Ovary (tissue), 9 donors: ENCODE results near the gene RNF152. TPM values are rescaled to one million over a fixed set of nuclear protein-coding genes. Genes with fewer than 3 reads are reported as not detected.
"Not testable (repeated sequence)": the region's sequence is repeated elsewhere in the genome, so short reads cannot be mapped to it uniquely, and the experiment has no call there.

Experiments
- DNase-seq, 5 donors: peaks; one replicate each; pipeline ENCODE4 v3.0.0-alpha.2; 2019 to 2020
- H3K27ac ChIP-seq, 2 donors: fragments of 200-600 bp; one replicate each; pipeline versions ENCODE4 v1.5.1 to v1.8.0; 2019 to 2022
- H3K27me3 ChIP-seq: fragments of 200-600 bp; one replicate; pipeline ENCODE4 v1.8.0; 2022
- H3K36me3 ChIP-seq: fragments of 200-600 bp; sonication (generic); one replicate; pipeline ENCODE4 v1.5.1; 2019
- H3K4me1 ChIP-seq: one replicate; pipeline ENCODE4 v1.8.1; 2013; ENCODE audit warnings: mild to moderate bottlenecking, moderate library complexity; ENCODE audit not compliant: insufficient read depth
- H3K4me3 ChIP-seq: fragments of 200-600 bp; sonication (generic); one replicate; pipeline ENCODE4 v1.5.1; 2017
- H3K9me3 ChIP-seq, 2 donors: fragments of 200-600 bp in 1 of 2; sonication (generic) in 1 of 2; one replicate each; pipeline versions ENCODE4 v1.5.1 to v1.8.1; 2013 to 2019; ENCODE audit warnings: mild to moderate bottlenecking in 1 of 2, moderate library complexity in 1 of 2
- EP300 ChIP-seq: sonication (generic); formaldehyde crosslinking; IDR thresholded peaks from one replicate; pipeline ENCODE4 v1.6.1; 2017; ENCODE audit warnings: antibody characterized with exemption
- POLR2A ChIP-seq: fragments of 450-650 bp; IDR thresholded peaks from one replicate; pipeline ENCODE4 v1.6.1; 2017; ENCODE audit warnings: antibody characterized with exemption, mild to moderate bottlenecking, moderate library complexity
- WGBS, 3 donors: extraction: QIAGEN DNeasy Blood & Tissue Kit in 1 of 3; methylation state at CpG; one replicate each; pipeline versions ENCODE4 v1.1.5 to v1.1.7; 2013 to 2017; 5-methylcytosine and 5-hydroxymethylcytosine counted together
- intact Hi-C, 4 donors: fragments of 100-400 bp; cut with DNase I; formaldehyde crosslinking; loops; one replicate each; pipeline versions ENCODE4 v1.11.0 to v1.15.1; 2022 to 2023
- polyA plus RNA-seq, 2 donors: library from polyadenylated mRNA; stranded (reverse); fragments of 200-250 nt in 1 of 2; fragments of 350-450 nt in 1 of 2; fragmentation: Illumina TruSeq in 1 of 2; extraction: RNeasy Lipid Tissue Mini Kit (QIAGEN cat#74804) in 1 of 2; gene quantifications; one replicate each; pipeline ENCODE4 v1.2.3, GENCODE V29; 2013 to 2014
- total RNA-seq, 7 donors: library from RNA; depleted of rRNA in 2 of 7; stranded (reverse); fragments of >200 nt in 2 of 7; fragmentation: NEBNext Ultra II Directional in 3 of 7; extraction: Animal tissue kit (Norgen Biotek cat#: 25700) in 3 of 7; gene quantifications; one replicate each; pipeline versions ENCODE4 v1.1.0 to v1.2.4, GENCODE V29; 2016 to 2023
- TF ChIP-seq, protein P1 (sequence below), 3 donors: fragments of 450-650 bp in 2 of 3; fragments of 200-600 bp in 1 of 3; IDR thresholded peaks; one replicate each; pipeline versions ENCODE4 v1.5.1 to v1.8.0; 2016 to 2022; ENCODE audit warnings: antibody characterized with exemption in 3 of 3, mild to moderate bottlenecking in 1 of 3
- donor health status: DM: no; HTN: no; CAD: no; lungs with moderate emphysema.
- donor health status: DM: no; HTN: no; CAD: no.
- donor health status: Bipolar disorder and iron deficiency.
- donor health status: DM: yes; HTN: yes; CAD: no.
- donor health status: DM: no; HTN: no; CAD: no.
- donor health status: DM: yes; HTN: yes; CAD: no.

Gene RNF152
- total and polyA plus RNA-seq, 9 donors, result 2.6 to 31.6 (median 7.2) TPM

GRCh38 chr18:61791031-61791430 lies 101.8 kb downstream of the RNF152 start:
- no peak for TF ChIP-seq POLR2A
- TF ChIP-seq EP300, result no peak
- TF ChIP-seq, protein P1, sequence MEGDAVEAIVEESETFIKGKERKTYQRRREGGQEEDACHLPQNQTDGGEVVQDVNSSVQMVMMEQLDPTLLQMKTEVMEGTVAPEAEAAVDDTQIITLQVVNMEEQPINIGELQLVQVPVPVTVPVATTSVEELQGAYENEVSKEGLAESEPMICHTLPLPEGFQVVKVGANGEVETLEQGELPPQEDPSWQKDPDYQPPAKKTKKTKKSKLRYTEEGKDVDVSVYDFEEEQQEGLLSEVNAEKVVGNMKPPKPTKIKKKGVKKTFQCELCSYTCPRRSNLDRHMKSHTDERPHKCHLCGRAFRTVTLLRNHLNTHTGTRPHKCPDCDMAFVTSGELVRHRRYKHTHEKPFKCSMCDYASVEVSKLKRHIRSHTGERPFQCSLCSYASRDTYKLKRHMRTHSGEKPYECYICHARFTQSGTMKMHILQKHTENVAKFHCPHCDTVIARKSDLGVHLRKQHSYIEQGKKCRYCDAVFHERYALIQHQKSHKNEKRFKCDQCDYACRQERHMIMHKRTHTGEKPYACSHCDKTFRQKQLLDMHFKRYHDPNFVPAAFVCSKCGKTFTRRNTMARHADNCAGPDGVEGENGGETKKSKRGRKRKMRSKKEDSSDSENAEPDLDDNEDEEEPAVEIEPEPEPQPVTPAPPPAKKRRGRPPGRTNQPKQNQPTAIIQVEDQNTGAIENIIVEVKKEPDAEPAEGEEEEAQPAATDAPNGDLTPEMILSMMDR (IDR thresholded peaks at IDR 0.05), result no peak
- no peaks in the 10 kb centered on the region for H3K27me3 ChIP-seq
- 72 to 81% (median 80%) methylated on average over 3 of the region's 3 CpGs for WGBS, 3 donors
- H3K4me1 ChIP-seq, result no peaks in the 10 kb centered on the region
- no peaks in the 10 kb centered on the region for H3K9me3 ChIP-seq
- intact Hi-C loops, result no loop called here
- H3K4me3 ChIP-seq, result no peak overlapping the region
- no peak overlapping the region for H3K27ac ChIP-seq
- no peak for DNase-seq
- no peaks in the 10 kb centered on the region for H3K36me3 ChIP-seq

GRCh38 chr18:61787011-61787670 lies 105.7 kb downstream of the RNF152 start:
- H3K27ac ChIP-seq, H3K4me3 ChIP-seq, DNase-seq, H3K27me3 ChIP-seq, H3K9me3 ChIP-seq, H3K36me3 ChIP-seq, H3K4me1 ChIP-seq, intact Hi-C loops: not testable (repeated sequence)
- 79 to 80% (median 79%) methylated on average over 1 of the region's 1 CpG for WGBS, 3 donors

- H3K27ac ChIP-seq, result no peak overlapping the region
- 53 to 67% (median 64%) methylated on average over 3 of the region's 3 CpGs for WGBS, 3 donors
- intact Hi-C loops, result no loop called here
Observed at GRCh38 chr18:61785588-61785987, 107.2 kb downstream of the RNF152 start.

GRCh38 chr18:61784834-61785233 lies 108.0 kb downstream of the RNF152 start:
- WGBS, 3 donors, result 43 to 56% (median 54%) methylated on average over 2 of the region's 2 CpGs
- no peak overlapping the region for H3K27ac ChIP-seq
- TF ChIP-seq EP300 (no peak), POLR2A (no peak)
- TF ChIP-seq, protein P1 (IDR thresholded peaks at IDR 0.05), result no peak
- H3K27me3 ChIP-seq, result no peaks in the 10 kb centered on the region
- no peak overlapping the region for H3K4me3 ChIP-seq
- H3K4me1 ChIP-seq, result no peaks in the 10 kb centered on the region
- H3K36me3 ChIP-seq, result no peaks in the 10 kb centered on the region
- H3K9me3 ChIP-seq, result no peaks in the 10 kb centered on the region
- intact Hi-C loops, result no loop called here
- DNase-seq, result no peak

More at GRCh38 chr18:61785588-61785987, 107.2 kb downstream of the RNF152 start:
- DNase-seq, result no peak
- no peak overlapping the region for H3K4me3 ChIP-seq
- H3K36me3 ChIP-seq, result no peaks in the 10 kb centered on the region
- no peaks in the 10 kb centered on the region for H3K27me3 ChIP-seq
- no peaks in the 10 kb centered on the region for H3K9me3 ChIP-seq
- H3K4me1 ChIP-seq, result no peaks in the 10 kb centered on the region
- no peak for TF ChIP-seq POLR2A
- TF ChIP-seq EP300, result no peak
- TF ChIP-seq, protein P1 (IDR thresholded peaks at IDR 0.05), result no peak

- Histone ChIP-seq H3K4me1 (no peaks in the 10 kb centered on the region), H3K4me3 (no peak overlapping the region), H3K9me3 (no peaks in the 10 kb centered on the region), H3K27ac (no peak overlapping the region), H3K36me3 (no peaks in the 10 kb centered on the region), H3K27me3 (no peaks in the 10 kb centered on the region)
- DNase-seq, result no peak
- WGBS, 3 donors, result 60 to 83% (median 68%) methylated on average over 3 of the region's 3 CpGs
- TF ChIP-seq EP300 (no peak), POLR2A (no peak)
- TF ChIP-seq, protein P1 (IDR thresholded peaks at IDR 0.05), result no peak
- intact Hi-C loops, result no loop called here
Observed at GRCh38 chr18:61782545-61782944, 110.3 kb downstream of the RNF152 start.

GRCh38 chr18:61776201-61776600 lies 116.6 kb downstream of the RNF152 start:
- DNase-seq, intact Hi-C loops, H3K9me3 ChIP-seq, H3K36me3 ChIP-seq, H3K4me1 ChIP-seq, H3K4me3 ChIP-seq, H3K27me3 ChIP-seq, H3K27ac ChIP-seq: not testable (repeated sequence)
